Metanephros (tissue), 1 donor: ENCODE results near the gene TMEM178A. TPM values are rescaled to one million over a fixed set of nuclear protein-coding genes. Genes with fewer than 3 reads are reported as not detected.

Source experiments
- total RNA-seq: library from RNA; depleted of rRNA; stranded (reverse); fragments of >200 nt; gene quantifications from one replicate; pipeline ENCODE4 v1.2.3, GENCODE V29; 2014

TMEM178A gene
- total RNA-seq = 40.5 TPM

GRCh38 chr2:39665811-39666490 is at the start of gene TMEM178A:
Gene TMEM178A (plus strand): TSS chr2:39665917. CDS start chr2:39665975, 58 bp downstream.

Other genes starting within 250 kb of the TMEM178A start
- gene MAP4K3, start 228.6 kb upstream of the TMEM178A start, total RNA-seq = 130 TPM
- gene THUMPD2, start 113.3 kb downstream of the TMEM178A start, total RNA-seq = 15.1 TPM